Measurements from ENCODE around the gene C1R.

Gene C1R

DNA sequence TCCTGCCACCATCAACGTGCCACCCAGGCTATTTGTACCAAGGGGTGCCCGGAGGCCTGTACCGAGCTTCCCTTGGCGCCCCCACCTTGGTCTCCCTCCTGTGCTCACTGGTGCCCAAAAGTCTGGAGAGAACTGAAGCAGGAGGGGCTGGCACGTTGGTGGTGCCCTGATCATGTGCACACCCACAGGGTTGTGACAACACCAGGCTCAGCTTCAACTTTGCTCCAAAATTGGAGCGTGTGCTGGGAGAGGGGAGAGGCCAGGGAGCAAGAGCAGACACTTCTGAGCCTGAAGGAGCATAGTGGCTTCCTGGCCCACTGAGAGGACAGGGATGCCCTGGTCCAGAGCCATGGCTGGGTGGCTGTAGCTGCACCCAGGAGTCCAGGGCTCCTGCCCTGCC is 60.9 kb downstream of the C1R start:
- H3K27me3 ChIP-seq (ENCODE audit: control insufficient read depth in 5 of 5, insufficient read depth in 4 of 5, low read length in 5 of 5) = no peaks in the 10 kb centered on the region
- no peaks in the 10 kb centered on the region for H3K36me3 ChIP-seq (ENCODE audit: control insufficient read depth in 5 of 5, insufficient read depth in 5 of 5, low read length in 5 of 5)
- no peak overlapping the region for H3K27ac ChIP-seq (ENCODE audit: low read depth, low read length)
- no peaks in the 10 kb centered on the region for H3K9me3 ChIP-seq (ENCODE audit: control insufficient read depth in 5 of 5, low read length in 5 of 5)
- peaks cover 0 to 14% (median 0%) of the 10 kb centered on the region in 5 donors for H3K4me1 ChIP-seq (ENCODE audit: control insufficient read depth in 5 of 5, insufficient read depth in 5 of 5, low read length in 5 of 5)
- H3K4me3 ChIP-seq (ENCODE audit: low read depth in 1 of 5, low read length in 5 of 5) = peak overlapping the region in 1 of 5 donors; percentile 13
- no peak overlapping the region for H3K9ac ChIP-seq (ENCODE audit: low read length in 5 of 5)

Data from subcutaneous abdominal adipose tissue (tissue), 5 donors.